ENCODE results near the gene NTRK3. TPM values are rescaled to one million over a fixed set of nuclear protein-coding genes. Genes with fewer than 3 reads are reported as not detected.
A peak's percentile ranks its signal among the peaks of the same experiment; 100 is the strongest.

The NTRK3 gene
- total RNA-seq, 1 experiment from 2014 or later: not detected

- H3K4me3 Mint-ChIP-seq (ENCODE audit: unreplicated experiment): no peak overlapping the region
- CTCF ChIA-PET: no interaction called here
- no peak overlapping the region for H3K27ac Mint-ChIP-seq (ENCODE audit: low read depth, unreplicated experiment)
- TF ChIP-seq, protein P1, sequence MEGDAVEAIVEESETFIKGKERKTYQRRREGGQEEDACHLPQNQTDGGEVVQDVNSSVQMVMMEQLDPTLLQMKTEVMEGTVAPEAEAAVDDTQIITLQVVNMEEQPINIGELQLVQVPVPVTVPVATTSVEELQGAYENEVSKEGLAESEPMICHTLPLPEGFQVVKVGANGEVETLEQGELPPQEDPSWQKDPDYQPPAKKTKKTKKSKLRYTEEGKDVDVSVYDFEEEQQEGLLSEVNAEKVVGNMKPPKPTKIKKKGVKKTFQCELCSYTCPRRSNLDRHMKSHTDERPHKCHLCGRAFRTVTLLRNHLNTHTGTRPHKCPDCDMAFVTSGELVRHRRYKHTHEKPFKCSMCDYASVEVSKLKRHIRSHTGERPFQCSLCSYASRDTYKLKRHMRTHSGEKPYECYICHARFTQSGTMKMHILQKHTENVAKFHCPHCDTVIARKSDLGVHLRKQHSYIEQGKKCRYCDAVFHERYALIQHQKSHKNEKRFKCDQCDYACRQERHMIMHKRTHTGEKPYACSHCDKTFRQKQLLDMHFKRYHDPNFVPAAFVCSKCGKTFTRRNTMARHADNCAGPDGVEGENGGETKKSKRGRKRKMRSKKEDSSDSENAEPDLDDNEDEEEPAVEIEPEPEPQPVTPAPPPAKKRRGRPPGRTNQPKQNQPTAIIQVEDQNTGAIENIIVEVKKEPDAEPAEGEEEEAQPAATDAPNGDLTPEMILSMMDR (IDR thresholded peaks at IDR 0.05; ENCODE audit: unreplicated experiment): no peak
- no peaks in the 10 kb centered on the region for H3K36me3 Mint-ChIP-seq (ENCODE audit: insufficient read depth, unreplicated experiment)
- peaks cover 51% of the 10 kb centered on the region for H3K9me3 Mint-ChIP-seq (ENCODE audit: unreplicated experiment)
- BruUV-seq (replicated peaks): no TSS peak
- intact Hi-C loops (cut with micrococcal nuclease): no loop called here
- H3K27me3 Mint-ChIP-seq (ENCODE audit: insufficient read depth, unreplicated experiment): no peaks in the 10 kb centered on the region
- POLR2A ChIA-PET: no interaction called here
- H3K4me1 Mint-ChIP-seq (ENCODE audit: insufficient read depth, unreplicated experiment): no peaks in the 10 kb centered on the region
- DNase-seq (ENCODE audit: unreplicated experiment): no peak
These were observed 381.4 kb downstream of the NTRK3 start for GRCh38 chr15:87874896-87875711.

DNA sequence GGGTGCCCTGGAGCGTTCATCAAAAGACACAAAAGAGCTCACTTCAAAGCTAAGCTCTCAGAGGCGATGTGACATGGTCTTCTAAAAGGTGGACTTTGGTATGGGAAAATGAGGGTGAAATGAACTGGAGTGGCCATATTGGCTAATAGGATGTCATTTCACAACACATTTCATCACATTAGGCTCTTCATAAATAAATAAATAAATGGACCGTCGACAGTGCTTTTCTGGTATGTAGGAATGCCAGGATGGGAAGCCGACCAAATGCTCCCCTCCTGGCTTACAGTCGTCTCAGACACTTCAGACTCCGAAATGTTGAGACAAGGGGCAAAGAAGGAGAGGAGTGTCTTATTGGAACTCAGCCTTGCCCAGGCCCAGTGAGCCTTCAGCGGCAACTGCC lies 383.0 kb downstream of the NTRK3 start:
- Mint-ChIP-seq H3K27me3 (ENCODE audit: insufficient read depth, unreplicated experiment) (no peaks in the 10 kb centered on the region), H3K4me1 (ENCODE audit: insufficient read depth, unreplicated experiment) (no peaks in the 10 kb centered on the region), H3K36me3 (ENCODE audit: insufficient read depth, unreplicated experiment) (no peaks in the 10 kb centered on the region), H3K4me3 (ENCODE audit: unreplicated experiment) (no peak overlapping the region), H3K27ac (ENCODE audit: low read depth, unreplicated experiment) (no peak overlapping the region), H3K9me3 (ENCODE audit: unreplicated experiment) (peaks cover 42% of the 10 kb centered on the region)
- ChIA-PET CTCF (no interaction called here), POLR2A (no interaction called here)
- BruUV-seq (replicated peaks): no TSS peak
- intact Hi-C loops (cut with micrococcal nuclease): no loop called here
- TF ChIP-seq, protein P1 (IDR thresholded peaks at IDR 0.05; ENCODE audit: unreplicated experiment): no peak
- DNase-seq (ENCODE audit: unreplicated experiment): peak; percentile 38

GRCh38 chr15:87871731-87872320 lies 384.7 kb downstream of the NTRK3 start:
- intact Hi-C loops (cut with micrococcal nuclease): no loop called here
- no peaks in the 10 kb centered on the region for H3K36me3 Mint-ChIP-seq (ENCODE audit: insufficient read depth, unreplicated experiment)
- POLR2A ChIA-PET: no interaction called here
- CTCF ChIA-PET: no interaction called here
- no TSS peak for BruUV-seq (replicated peaks)
- peaks cover 25% of the 10 kb centered on the region for H3K9me3 Mint-ChIP-seq (ENCODE audit: unreplicated experiment)
- TF ChIP-seq, protein P1 (IDR thresholded peaks at IDR 0.05; ENCODE audit: unreplicated experiment): no peak
- H3K27ac Mint-ChIP-seq (ENCODE audit: low read depth, unreplicated experiment): no peak overlapping the region
- peak; percentile 18 for DNase-seq (ENCODE audit: unreplicated experiment)
- no peak overlapping the region for H3K4me3 Mint-ChIP-seq (ENCODE audit: unreplicated experiment)
- H3K27me3 Mint-ChIP-seq (ENCODE audit: insufficient read depth, unreplicated experiment): no peaks in the 10 kb centered on the region
- no peaks in the 10 kb centered on the region for H3K4me1 Mint-ChIP-seq (ENCODE audit: insufficient read depth, unreplicated experiment)

GRCh38 chr15:87871258-87871681 lies 385.3 kb downstream of the NTRK3 start:
- Mint-ChIP-seq H3K4me1 (ENCODE audit: insufficient read depth, unreplicated experiment) (no peaks in the 10 kb centered on the region), H3K27me3 (ENCODE audit: insufficient read depth, unreplicated experiment) (no peaks in the 10 kb centered on the region), H3K4me3 (ENCODE audit: unreplicated experiment) (no peak overlapping the region), H3K36me3 (ENCODE audit: insufficient read depth, unreplicated experiment) (no peaks in the 10 kb centered on the region), H3K9me3 (ENCODE audit: unreplicated experiment) (peaks cover 20% of the 10 kb centered on the region), H3K27ac (ENCODE audit: low read depth, unreplicated experiment) (no peak overlapping the region)
- ChIA-PET CTCF (no interaction called here), POLR2A (no interaction called here)
- BruUV-seq (replicated peaks): no TSS peak
- intact Hi-C loops (cut with micrococcal nuclease): no loop called here
- peak; percentile 6 for DNase-seq (ENCODE audit: unreplicated experiment)
- TF ChIP-seq, protein P1 (IDR thresholded peaks at IDR 0.05; ENCODE audit: unreplicated experiment): no peak

All from MCF 10A (cell line).